Medulla oblongata (tissue), 1 donor: ENCODE measurements around the gene HSPBP1.
"Not testable (repeated sequence)": the region's sequence is repeated elsewhere in the genome, so short reads cannot be mapped to it uniquely, and the experiment has no call there.

Source experiments
- DNase-seq: peaks from one replicate; pipeline ENCODE4 v3.0.0-alpha.2; 2015; ENCODE audit errors: extremely low spot score

The HSPBP1 gene

GRCh38 chr19:55279770-55280643 is at the start of gene HSPBP1:
HSPBP1 (minus strand) TSS chr19:55280110; CDS start chr19:55279608, 502 bp downstream.
- peak; percentile 92 for DNase-seq

GRCh38 chr19:55328774-55329318 is 48.9 kb upstream of the HSPBP1 start:
- DNase-seq: not testable (repeated sequence)

GRCh38 chr19:55325172-55325571 is 45.3 kb upstream of the HSPBP1 start, which contains the start of gene TMEM150B:
TMEM150B (minus strand) TSS chr19:55325341; CDS start chr19:55321036, 4,305 bp downstream.
- DNase-seq: peak; percentile 61

GRCh38 chr19:55324662-55325061 is 44.8 kb upstream of the HSPBP1 start:
- no peak for DNase-seq

- DNase-seq: no peak
Measured at GRCh38 chr19:55322204-55322885, 42.4 kb upstream of the HSPBP1 start.

- no peak for DNase-seq
Measured at GRCh38 chr19:55321466-55322137, 41.7 kb upstream of the HSPBP1 start.

- DNase-seq: no peak
Measured at GRCh38 chr19:55320844-55321419, 41.0 kb upstream of the HSPBP1 start.

- peak; percentile 38 for DNase-seq
Measured at GRCh38 chr19:55319785-55320184, 39.9 kb upstream of the HSPBP1 start.

- no peak for DNase-seq
Measured at GRCh38 chr19:55316646-55317045, 36.7 kb upstream of the HSPBP1 start.

- DNase-seq: no peak
Measured at GRCh38 chr19:55315956-55316525, 36.1 kb upstream of the HSPBP1 start.

- no peak for DNase-seq
Measured at GRCh38 chr19:55314396-55314795, 34.5 kb upstream of the HSPBP1 start.

- DNase-seq: no peak
Measured at GRCh38 chr19:55312621-55313512, 33.0 kb upstream of the HSPBP1 start.

- DNase-seq: no peak
Measured at GRCh38 chr19:55311797-55312196, 31.9 kb upstream of the HSPBP1 start.

GRCh38 chr19:55311397-55311796 is 31.5 kb upstream of the HSPBP1 start:
- no peak for DNase-seq

- no peak for DNase-seq
Measured at GRCh38 chr19:55310498-55310897, 30.6 kb upstream of the HSPBP1 start.

- DNase-seq: no peak
Measured at GRCh38 chr19:55309448-55309847, 29.5 kb upstream of the HSPBP1 start.

GRCh38 chr19:55308281-55308680 is 28.4 kb upstream of the HSPBP1 start:
- DNase-seq: no peak

- no peak for DNase-seq
Measured at GRCh38 chr19:55306712-55307111, 26.8 kb upstream of the HSPBP1 start.

GRCh38 chr19:55305983-55306562 is 26.2 kb upstream of the HSPBP1 start:
- DNase-seq: no peak

- peak; percentile 31 for DNase-seq
Measured at GRCh38 chr19:55305491-55305890, 25.6 kb upstream of the HSPBP1 start.
